Mononuclear cell (primary cell): ENCODE data around the gene WARS2. TPM values are rescaled to one million over a fixed set of nuclear protein-coding genes. Genes with fewer than 3 reads are reported as not detected.
A peak's percentile ranks its signal among the peaks of the same experiment; 100 is the strongest.
"Not testable (repeated sequence)": the region's sequence is repeated elsewhere in the genome, so short reads cannot be mapped to it uniquely, and the experiment has no call there.

ENCODE experiments used
- H3K27me3 ChIP-seq: 2 replicates; pipeline ENCODE4 v1.6.0; 2011; ENCODE audit warnings: low read length, control low read depth; ENCODE audit not compliant: insufficient read depth
- H3K4me1 ChIP-seq: 2 replicates; pipeline ENCODE4 v1.5.1; 2011; ENCODE audit warnings: mild to moderate bottlenecking, low read length, control low read depth; ENCODE audit not compliant: insufficient read depth
- H3K4me3 ChIP-seq: 2 replicates; pipeline ENCODE4 v1.5.1; 2011; ENCODE audit warnings: mild to moderate bottlenecking, low read length, moderate library complexity
- H3K9me3 ChIP-seq: 2 replicates; pipeline ENCODE4 v1.5.1; 2011; ENCODE audit warnings: low read depth, mild to moderate bottlenecking, control low read depth, low read length
- total RNA-seq: library from RNA; depleted of rRNA; stranded (reverse); fragments of >200 nt; gene quantifications from one replicate; pipeline ENCODE4 v1.2.3, GENCODE V29; 2012

The WARS2 gene
- total RNA-seq, 1 donor = 30.1 TPM

DNA sequence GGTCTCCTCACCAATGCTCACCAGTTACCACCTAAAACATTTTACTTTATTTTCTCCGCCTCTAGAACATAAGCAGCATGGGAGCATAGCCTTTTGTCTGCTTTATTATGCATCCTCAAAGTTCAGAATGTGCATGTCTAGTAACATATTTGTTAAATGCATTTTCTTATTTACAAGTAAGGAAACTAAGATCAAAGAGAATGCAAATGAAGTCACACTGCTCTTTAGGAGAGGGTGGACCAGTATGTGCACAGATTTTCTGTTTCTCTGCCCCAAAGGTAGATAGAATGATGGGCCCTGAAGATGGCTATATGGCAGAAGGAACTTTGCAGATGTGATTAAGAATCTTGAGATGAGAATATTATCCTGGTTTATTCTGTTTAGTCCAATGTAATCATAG, 9.7 kb upstream of the WARS2 start:
- Histone ChIP-seq H3K27me3 (no peaks in the 10 kb centered on the region), H3K4me3 (no peak overlapping the region), H3K9me3 (no peaks in the 10 kb centered on the region), H3K4me1 (no peaks in the 10 kb centered on the region)

DNA sequence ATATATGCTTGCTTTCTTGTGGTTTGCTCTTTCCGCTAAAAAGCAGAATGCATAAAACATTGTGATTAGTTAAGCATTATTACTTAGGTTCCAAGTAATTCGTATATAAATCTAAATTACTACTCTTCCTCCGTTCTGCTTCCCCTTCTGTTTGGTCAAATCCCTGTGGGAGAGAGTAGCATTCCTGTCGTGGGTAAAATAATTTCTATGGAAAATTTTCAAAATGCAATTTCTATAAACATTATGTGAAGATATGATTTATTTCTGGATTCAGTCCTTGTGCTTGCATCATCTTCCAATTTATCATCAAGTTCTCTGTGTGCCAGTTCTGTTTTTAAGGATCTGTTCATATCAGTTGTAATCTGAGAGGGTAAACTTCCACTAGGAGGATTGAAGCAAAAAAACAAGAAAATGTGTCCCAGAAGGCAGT, 7.2 kb upstream of the WARS2 start:
- H3K9me3 ChIP-seq = no peaks in the 10 kb centered on the region
- H3K4me1 ChIP-seq = no peaks in the 10 kb centered on the region

DNA sequence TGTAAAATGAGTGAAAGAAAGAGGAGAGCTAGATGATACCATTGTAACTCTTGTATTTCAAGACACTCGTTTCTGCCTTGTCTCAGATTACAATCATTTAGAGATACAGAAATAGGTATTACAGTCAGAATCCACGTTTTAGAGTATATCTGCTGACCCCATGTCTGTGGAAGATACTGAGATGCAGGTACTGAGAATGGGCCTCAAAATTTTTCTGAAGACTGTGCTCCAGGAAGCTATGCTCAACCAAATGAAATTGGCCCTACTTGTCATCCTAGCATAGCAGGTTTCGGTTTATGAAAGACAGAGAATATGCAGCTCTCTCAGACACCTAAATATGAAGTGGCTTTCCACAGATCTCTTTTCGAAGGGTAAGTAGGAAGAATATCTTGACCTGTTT, 6.0 kb upstream of the WARS2 start:
- H3K27me3 ChIP-seq = no peaks in the 10 kb centered on the region
- H3K4me3 ChIP-seq = no peak overlapping the region
- H3K4me1 ChIP-seq = no peaks in the 10 kb centered on the region
- no peaks in the 10 kb centered on the region for H3K9me3 ChIP-seq

More for the DNA sequence above, 7.2 kb upstream of the WARS2 start:
- Histone ChIP-seq H3K27me3 (no peaks in the 10 kb centered on the region), H3K4me3 (no peak overlapping the region)

DNA sequence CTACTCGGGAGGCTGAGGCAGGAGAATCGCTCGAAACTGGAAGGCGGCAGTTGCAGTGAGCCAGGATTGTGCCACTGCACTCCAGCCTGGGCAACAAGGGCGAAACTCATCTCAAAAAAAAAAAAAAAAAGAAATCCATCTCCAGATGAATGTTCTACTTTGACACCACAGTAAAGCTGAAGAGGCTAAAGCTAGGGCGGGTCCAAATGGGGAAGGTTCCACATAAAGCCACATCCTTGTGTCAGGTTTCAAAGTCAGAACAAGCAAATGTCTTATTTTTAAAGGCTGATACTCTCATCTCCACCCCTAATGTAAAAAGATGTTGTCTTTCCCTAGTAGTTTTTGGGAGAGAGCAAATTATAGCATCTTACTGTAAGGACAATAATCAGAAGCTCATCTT, 4.4 kb upstream of the WARS2 start:
- no peak overlapping the region for H3K4me3 ChIP-seq
- no peaks in the 10 kb centered on the region for H3K9me3 ChIP-seq
- peaks cover 8% of the 10 kb centered on the region for H3K4me1 ChIP-seq
- no peaks in the 10 kb centered on the region for H3K27me3 ChIP-seq

DNA sequence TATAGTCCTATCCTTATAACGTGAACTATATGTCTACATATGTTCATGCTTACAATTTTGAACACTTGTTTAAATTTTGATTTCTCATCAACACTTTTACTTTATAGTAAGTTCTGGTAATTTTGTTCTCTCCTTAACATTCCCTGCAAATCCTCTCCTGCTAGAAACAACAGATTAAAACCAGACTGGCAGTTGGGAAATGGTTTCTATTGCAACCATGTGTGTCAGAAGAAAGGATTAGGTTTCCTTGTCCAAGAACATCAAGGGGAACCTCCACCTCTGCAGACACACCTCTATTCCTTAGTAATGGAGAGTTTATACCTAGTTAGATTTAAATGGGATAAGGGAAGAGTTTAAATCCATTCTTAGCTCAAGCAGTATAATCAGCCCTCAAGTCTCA, 3.3 kb upstream of the WARS2 start:
- peaks cover 14% of the 10 kb centered on the region for H3K4me1 ChIP-seq
- H3K4me3 ChIP-seq = no peak overlapping the region
- H3K27me3 ChIP-seq = no peaks in the 10 kb centered on the region
- H3K9me3 ChIP-seq = no peaks in the 10 kb centered on the region

DNA sequence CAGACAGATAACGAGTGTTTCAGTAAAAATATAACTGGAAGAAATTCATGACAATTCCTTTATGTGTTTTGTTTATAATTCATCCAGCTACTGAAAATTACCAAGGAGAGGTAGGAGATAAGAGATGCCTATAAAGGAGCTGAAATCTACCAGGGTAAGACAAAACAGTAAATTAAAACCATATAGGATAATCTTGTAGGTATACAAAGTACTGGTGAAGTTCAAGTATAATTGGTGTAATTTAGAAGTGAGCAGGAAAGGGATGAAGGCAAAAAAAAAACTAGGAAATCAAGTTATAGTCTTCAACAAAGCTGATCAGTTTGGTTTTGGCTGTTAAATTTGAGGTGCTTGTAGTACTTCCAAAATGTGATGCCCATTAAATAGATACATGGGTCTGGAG, 1.2 kb upstream of the WARS2 start:
- Histone ChIP-seq H3K9me3 (no peaks in the 10 kb centered on the region), H3K4me1 (peaks cover 14% of the 10 kb centered on the region), H3K4me3 (no peak overlapping the region), H3K27me3 (no peaks in the 10 kb centered on the region)

DNA sequence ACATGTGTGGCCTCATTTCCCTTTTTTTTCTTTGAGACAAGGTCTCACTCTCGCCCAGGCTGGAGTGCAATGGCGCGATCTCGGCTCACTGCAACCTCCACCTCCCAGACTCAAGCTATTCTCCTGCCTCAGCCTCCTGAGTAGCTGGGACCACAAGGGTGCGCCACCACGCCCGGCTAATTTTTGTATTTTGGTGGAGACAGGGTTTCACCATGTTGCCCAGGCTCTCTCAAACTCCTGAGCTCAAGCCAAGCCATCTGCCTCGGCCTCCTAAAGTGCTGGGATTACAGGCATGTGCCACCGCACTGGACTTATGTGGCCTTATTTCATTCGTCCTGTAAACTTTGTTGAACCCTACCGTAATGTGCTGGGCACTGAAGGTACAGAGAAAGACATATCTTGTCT, 569 bp upstream of the WARS2 start:
- H3K9me3 ChIP-seq = no peaks in the 10 kb centered on the region
- H3K27me3 ChIP-seq = no peaks in the 10 kb centered on the region
- peak overlapping the region; percentile 56 for H3K4me3 ChIP-seq
- H3K4me1 ChIP-seq = peaks cover 14% of the 10 kb centered on the region

DNA sequence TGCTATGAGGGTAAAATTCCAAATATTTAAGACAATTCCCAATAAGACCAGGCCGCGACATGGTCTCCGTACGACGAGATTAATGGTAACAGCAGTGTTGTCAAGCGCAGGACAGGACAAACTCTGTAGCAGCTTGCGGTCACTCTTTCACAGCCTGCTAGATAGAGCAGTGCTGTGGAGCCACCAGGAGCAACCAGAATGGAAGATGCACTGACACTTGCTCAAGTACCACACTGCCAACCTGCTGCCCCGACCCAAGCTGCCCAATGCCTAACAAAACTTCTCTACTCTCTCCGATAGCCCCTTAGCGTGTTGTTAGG, 636 bp downstream of the WARS2 start:
- H3K4me3 ChIP-seq = peak overlapping the region; percentile 56
- no peaks in the 10 kb centered on the region for H3K9me3 ChIP-seq
- peaks cover 14% of the 10 kb centered on the region for H3K4me1 ChIP-seq
- no peaks in the 10 kb centered on the region for H3K27me3 ChIP-seq

DNA sequence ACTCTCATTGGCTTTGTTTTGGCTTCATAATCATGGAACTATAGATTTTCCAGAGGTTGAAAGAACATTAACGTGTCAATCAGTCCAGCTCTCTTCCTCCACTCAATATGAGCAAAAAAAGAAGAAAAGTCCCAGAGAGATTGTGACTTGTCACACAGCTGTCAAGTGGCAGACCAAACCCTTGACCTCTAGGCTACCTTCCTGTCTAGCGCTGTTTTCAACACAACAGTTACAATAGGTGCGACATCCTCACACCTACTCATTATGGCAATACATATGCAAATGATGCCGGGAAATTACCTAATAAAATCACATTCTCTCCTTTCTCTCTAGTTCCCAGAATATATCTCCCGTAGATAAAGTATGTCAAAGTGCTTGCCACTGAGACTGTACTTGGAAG, 1.1 kb downstream of the WARS2 start:
- Histone ChIP-seq H3K9me3 (no peaks in the 10 kb centered on the region), H3K4me3 (no peak overlapping the region), H3K27me3 (no peaks in the 10 kb centered on the region), H3K4me1 (peaks cover 14% of the 10 kb centered on the region)

DNA sequence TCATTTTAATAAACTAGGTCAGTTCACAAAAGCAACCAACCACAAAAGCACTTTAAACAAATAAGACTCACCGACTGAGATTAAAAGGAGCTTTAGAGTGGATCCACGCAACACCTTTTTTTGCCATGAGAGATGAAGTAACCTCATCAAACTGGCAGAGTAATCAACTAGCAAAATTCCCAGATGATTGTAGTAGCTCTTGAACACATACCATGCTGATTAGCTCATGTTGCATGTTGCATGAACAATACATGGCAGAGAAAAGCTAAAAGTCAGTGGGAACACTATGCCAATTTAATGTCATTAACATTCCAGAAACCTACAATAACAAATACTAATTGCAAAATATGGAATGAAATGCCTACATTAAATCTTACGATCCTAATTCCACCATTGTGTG, 4.1 kb downstream of the WARS2 start:
- no peaks in the 10 kb centered on the region for H3K9me3 ChIP-seq
- peaks cover 14% of the 10 kb centered on the region for H3K4me1 ChIP-seq
- H3K27me3 ChIP-seq = no peaks in the 10 kb centered on the region
- H3K4me3 ChIP-seq = no peak overlapping the region

DNA sequence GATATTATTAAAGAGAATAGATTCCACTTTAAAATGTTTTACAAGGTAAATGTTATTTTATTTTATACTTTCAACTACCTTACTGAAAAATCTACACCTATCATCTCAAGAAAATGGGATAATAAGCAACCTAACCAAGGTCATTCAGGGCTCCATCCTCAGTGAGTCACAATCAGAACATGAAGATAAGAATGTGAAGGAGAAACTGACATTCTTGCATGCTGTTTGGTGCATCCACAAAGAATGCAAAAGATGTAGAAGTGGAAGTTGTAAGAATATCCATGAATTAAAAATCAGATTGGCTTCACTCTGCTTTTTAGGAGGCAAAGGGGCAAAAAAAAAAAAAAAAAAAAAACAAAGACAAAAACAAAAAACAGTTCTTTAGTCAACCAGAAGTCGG, 6.5 kb downstream of the WARS2 start:
- Histone ChIP-seq H3K4me1 (no peaks in the 10 kb centered on the region), H3K4me3 (no peak overlapping the region), H3K27me3 (no peaks in the 10 kb centered on the region), H3K9me3 (no peaks in the 10 kb centered on the region)

DNA sequence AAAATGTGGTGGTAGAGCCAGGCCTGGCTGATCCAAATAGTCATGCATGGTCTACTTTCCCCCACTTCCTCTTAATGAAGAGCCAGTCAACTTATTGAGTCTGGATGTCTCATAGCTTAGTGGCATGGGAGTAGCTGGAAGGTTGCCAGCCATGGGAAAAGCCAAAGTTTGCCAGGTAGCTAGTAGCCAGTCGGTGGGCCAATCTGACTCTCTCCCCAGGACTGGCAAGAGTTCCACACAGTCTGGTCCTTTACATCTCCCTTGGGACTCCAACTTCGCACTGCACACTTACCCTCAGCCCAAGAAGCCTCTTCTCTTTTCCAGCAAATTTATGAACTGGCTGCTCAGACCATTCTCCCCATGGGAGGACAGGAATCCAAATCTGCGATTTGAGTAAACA, 8.3 kb downstream of the WARS2 start:
- Histone ChIP-seq H3K4me3 (no peak overlapping the region), H3K27me3 (no peaks in the 10 kb centered on the region), H3K9me3 (no peaks in the 10 kb centered on the region), H3K4me1 (no peaks in the 10 kb centered on the region)

DNA sequence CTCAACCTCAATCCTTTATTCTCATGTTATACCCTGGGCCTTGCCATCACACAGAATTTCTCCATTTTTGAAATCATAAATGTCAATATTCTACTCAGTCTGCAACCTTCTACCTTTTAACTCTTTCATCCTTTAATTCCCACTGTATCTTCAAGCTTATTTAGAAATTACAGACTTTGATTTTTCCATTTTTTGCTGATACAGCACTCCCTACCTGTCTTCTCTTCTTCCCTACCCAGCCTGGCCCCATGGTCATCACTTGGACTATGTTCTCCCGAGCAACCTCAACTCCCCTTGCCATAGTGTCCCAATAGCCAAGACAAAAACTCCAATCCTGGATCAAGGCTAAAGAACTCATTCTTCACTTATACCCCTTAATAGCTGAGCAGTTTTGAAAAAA, 14.6 kb downstream of the WARS2 start:
- no peaks in the 10 kb centered on the region for H3K4me1 ChIP-seq
- peaks cover 1% of the 10 kb centered on the region for H3K9me3 ChIP-seq
- H3K27me3 ChIP-seq = no peaks in the 10 kb centered on the region
- no peak overlapping the region for H3K4me3 ChIP-seq

DNA sequence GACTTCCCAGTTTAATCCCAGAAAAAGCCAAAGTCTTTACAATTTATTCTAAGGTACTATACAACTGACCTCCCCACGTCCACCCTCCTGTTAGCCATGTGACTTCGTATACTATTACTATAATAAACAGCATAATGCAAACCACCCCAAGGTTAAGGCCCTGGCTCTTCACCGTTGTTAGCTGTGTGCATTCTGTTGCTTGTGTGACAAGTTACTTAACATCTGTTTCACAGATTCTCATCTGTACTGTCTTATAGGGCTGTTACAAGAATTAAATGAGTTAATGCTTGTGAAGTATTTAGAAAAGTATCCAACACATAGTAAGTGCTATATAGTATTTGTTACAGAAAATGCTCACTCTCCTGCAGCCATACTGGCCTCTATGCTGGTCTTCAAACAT, 15.7 kb downstream of the WARS2 start:
- peaks cover 6% of the 10 kb centered on the region for H3K9me3 ChIP-seq
- no peak overlapping the region for H3K4me3 ChIP-seq
- no peaks in the 10 kb centered on the region for H3K4me1 ChIP-seq
- H3K27me3 ChIP-seq = no peaks in the 10 kb centered on the region

DNA sequence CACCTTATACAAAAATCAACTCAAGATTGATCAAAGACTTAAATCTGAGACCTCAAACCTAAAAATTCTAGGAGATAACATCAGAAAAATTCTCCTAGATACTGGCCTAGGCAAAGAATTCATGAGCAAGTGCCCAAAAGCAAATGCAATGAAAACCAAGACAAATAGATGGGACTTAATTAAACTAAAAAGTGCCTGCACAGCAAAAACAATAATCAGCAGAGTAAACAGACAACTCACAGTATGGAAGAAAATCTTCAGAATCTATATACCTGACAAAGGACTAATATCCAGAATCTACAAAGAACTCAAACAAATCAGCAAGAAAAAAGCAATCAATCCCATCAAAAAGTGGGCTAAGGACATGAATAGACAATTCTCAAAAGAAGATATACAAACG, 18.6 kb downstream of the WARS2 start:
- not testable (repeated sequence) for H3K4me1 ChIP-seq, H3K4me3 ChIP-seq, H3K9me3 ChIP-seq, H3K27me3 ChIP-seq

DNA sequence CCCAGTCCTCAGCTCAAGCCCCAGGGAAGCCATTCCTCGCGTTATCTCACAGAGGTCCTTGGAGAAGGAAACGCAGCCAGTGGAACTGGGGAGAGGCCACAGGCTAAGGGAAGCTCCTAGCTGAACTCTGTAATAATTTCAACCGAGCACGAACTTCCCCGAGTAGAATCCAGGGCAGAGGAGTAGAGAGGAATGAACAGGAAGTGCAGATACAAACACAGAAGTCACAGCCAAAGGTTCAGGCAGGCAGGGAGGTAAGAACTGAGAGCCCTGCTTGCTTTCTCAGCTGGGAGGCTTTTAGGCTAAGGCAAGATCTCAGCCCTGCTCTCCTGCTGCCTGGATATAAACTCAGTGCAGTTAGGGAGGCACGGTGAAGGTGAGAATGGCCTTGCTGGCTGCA, 23.7 kb downstream of the WARS2 start:
- H3K4me3 ChIP-seq = no peak overlapping the region
- no peaks in the 10 kb centered on the region for H3K4me1 ChIP-seq
- peaks cover 6% of the 10 kb centered on the region for H3K9me3 ChIP-seq
- H3K27me3 ChIP-seq = no peaks in the 10 kb centered on the region

DNA sequence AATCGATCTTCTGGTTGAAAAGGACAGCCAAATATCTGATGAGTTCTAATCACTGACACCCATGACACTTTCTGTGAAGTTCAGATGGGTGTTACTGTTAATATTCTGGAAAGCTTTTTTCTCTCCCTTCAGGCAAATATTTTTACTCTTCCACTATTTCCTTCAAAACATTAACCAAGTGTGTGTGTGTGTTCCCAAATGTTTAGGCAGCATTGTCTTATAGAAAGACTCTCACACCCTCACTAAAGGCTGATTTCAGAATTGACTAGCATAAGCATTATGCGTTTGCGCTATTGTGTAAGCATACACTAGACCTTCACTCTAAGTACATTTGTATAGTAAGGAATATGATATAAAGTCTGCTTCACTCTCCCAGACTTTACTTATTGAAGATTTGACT, 24.7 kb downstream of the WARS2 start:
- Histone ChIP-seq H3K9me3 (peaks cover 3% of the 10 kb centered on the region), H3K4me1 (no peaks in the 10 kb centered on the region), H3K4me3 (no peak overlapping the region), H3K27me3 (no peaks in the 10 kb centered on the region)
